AG08395 (cell line): ENCODE measurements around the gene F11R.
"Not testable (repeated sequence)": the region's sequence is repeated elsewhere in the genome, so short reads cannot be mapped to it uniquely, and the experiment has no call there.

Source experiments
- DNase-seq: peaks from one replicate; pipeline ENCODE4 v3.0.0; 2012; ENCODE audit warnings: mixed read lengths, low spot score

Gene F11R

GRCh38 chr1:160963521-160963920, 57.4 kb downstream of the F11R start:
- DNase-seq: no peak

- DNase-seq: no peak
Observed at GRCh38 chr1:160961419-160961818, 59.5 kb downstream of the F11R start.

- no peak for DNase-seq
Observed at GRCh38 chr1:160956966-160957365, 64.0 kb downstream of the F11R start.

GRCh38 chr1:160954158-160955104, 66.5 kb downstream of the F11R start, which contains the start of gene ITLN2:
TSS of gene ITLN2 (minus strand) at chr1:160954809. CDS start at chr1:160954741, 68 bp downstream.
- DNase-seq: peak; percentile 45

GRCh38 chr1:160953030-160953429, 67.9 kb downstream of the F11R start:
- no peak for DNase-seq

- no peak for DNase-seq
Observed at GRCh38 chr1:160952129-160952510, 68.8 kb downstream of the F11R start.

- DNase-seq: peak; percentile 67
Observed at GRCh38 chr1:160951443-160952128, 69.4 kb downstream of the F11R start.

- DNase-seq: no peak
Observed at GRCh38 chr1:160950657-160951056, 70.3 kb downstream of the F11R start.

GRCh38 chr1:160949881-160950280, 71.1 kb downstream of the F11R start:
- no peak for DNase-seq

GRCh38 chr1:160949216-160949880, 71.6 kb downstream of the F11R start:
- not testable (repeated sequence) for DNase-seq

GRCh38 chr1:160947174-160947759, 73.7 kb downstream of the F11R start:
- DNase-seq: not testable (repeated sequence)

- DNase-seq: not testable (repeated sequence)
Observed at GRCh38 chr1:160945881-160946280, 75.1 kb downstream of the F11R start.
